Fibroblast of skin of left biceps (primary cell): Measurements from ENCODE around the gene IRF1.

Source experiments
- DNase-seq, 2 experiments: peaks; one replicate each; pipeline ENCODE4 v3.0.0-alpha.2; 2013; ENCODE audit warnings: low read depth in 2 of 2

IRF1 gene

DNA sequence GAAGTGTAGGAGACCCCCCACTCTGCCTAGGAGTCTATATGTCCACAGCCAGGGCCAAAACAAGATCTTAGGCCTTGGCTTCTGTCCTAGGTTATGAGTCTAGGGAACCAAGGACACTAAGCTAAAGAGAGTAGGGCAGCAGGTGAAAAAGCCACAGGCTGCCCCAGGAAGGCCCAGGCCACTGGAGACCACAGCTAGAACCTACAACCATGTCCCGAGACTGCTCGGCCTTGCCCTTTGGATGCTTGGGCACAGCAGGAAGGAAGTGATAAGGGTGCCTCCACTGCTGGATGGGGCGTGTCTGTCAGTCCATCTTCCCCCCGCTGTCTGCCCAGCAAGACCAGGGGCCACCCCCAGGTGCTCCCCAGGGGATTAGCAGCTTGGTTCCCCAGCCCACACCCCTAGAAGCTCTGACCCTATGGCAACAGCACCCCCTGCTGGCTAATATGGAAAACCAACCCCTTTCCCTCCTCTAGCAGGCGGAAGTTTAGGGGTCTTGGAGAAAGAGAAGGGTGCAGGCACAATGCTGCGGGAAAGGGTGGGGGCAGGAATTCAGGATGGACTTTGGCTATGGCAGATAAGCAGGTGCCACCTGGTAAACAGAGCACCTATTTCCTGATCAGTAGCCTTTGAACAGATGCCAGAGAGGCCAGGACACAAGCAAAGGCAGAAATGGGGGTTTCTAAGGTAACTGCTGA is 10.5 kb upstream of the IRF1 start:
- DNase-seq: no peak

DNA sequence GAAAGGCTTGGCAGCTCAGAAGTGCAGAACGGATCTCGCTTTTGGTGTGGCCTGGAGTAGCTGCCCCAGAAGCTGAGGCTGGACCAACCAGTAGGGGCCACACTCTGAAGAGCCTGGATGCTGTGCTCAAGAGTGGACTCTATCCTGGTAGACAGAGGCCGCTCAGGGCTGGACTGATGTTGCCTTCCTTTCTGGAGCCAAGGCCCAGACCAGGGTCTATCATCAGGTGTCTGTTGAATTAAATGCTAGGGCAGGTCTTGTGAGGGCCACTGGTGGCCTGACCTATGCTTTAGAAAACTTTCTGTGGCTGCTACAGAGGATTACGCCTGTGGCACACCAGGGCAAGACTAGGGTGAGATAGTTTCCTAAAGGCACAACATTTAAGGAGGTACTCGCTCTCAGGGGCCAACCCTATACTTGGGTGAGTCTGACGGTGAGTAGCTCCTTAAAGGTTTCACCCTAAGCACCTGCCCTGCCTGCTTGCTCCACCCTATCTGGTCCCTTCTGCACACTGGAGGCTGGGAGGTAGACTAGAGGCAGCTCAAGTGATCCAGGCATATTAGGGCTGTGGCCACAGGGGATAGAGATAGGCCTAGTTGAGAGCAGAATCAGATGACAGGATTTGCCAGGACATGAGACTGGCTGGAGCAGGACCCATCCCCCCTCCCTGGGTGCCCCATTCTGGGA is 9.8 kb upstream of the IRF1 start:
- DNase-seq: no peak

DNA sequence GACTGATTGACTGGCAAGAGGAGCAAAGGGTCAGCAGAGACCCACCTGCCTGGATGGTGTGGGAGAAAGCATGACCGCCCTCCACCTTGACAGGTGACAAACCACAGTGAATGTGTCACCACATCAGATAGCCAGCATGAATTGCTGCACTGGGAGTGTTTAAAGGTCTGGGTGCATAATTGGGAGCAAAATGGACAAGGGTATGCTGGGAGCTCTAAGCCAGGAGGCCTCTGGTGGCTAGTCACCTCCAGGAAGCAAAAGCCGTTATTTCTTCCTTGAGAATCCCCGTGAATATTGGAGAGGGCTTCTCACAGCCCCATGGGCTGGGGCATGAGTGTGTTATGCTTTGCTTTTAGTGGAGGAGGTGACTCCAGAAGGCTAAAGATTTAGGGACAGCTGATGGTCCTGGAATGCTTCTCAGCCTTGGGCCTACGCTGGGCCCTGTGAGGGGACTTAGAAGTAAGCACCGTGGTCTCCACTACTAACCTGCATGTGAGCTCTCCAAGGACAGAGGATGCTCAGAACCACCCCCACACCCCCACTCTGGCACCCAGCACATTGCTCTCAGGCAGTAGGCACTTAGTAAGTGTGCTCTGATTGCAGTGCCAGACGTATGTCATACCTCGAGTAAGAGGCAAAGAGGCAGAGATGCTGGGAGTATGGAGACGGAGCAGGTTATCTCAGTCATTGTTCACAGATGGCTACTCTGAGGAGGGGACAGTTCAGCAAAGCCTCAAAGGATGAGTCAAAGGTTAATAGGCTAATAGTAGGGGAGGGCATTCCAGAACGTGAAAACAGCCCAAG is 9.1 kb upstream of the IRF1 start:
- no peak for DNase-seq

DNA sequence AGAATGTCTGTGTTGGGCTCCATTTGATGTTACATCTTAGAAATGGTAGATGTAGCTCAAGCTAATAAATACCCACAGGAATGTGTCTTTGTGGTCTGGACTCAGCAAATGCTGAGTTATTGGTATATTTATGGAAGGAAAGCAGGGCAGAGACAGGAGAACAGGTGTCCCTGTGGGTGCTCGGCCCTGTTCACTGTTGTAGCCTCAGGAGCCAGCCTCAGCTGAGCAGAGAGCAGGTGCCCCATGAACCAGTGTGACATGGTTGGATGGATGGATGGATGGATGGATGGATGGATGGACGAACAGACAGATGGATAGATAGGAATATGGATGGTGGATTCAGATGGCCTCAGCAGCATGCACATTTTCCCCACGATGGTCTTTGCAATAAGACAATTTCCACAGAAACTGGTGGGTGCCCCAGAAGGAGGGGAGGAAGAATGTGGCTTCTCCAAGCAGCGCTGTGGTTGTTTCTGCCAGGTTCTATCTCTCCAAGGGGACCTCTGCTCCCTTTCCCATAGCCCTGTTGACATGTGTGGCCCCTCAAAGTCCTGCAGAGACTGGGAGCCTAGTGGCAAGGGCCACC is 8.2 kb upstream of the IRF1 start:
- DNase-seq: no peak

DNA sequence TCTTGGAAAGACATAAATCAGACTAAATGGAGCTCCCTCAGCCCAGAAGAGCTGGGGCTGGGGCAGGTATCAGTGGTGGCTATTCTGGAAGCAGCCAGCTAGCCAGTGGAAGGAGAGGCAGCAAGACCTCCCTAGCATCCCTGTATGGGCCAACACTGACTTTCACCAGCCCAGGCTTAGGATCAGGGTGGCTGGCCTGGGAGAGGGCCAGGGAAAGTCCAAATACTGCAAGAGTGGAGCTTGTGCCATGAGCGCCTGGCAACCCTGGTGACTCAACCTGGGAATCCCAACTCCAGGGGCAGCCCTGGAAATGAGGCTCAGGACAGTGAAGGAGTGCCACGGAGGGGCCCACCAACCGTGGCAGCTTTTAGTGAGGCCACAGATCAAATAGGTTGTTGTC is 7.6 kb upstream of the IRF1 start:
- no peak for DNase-seq

DNA sequence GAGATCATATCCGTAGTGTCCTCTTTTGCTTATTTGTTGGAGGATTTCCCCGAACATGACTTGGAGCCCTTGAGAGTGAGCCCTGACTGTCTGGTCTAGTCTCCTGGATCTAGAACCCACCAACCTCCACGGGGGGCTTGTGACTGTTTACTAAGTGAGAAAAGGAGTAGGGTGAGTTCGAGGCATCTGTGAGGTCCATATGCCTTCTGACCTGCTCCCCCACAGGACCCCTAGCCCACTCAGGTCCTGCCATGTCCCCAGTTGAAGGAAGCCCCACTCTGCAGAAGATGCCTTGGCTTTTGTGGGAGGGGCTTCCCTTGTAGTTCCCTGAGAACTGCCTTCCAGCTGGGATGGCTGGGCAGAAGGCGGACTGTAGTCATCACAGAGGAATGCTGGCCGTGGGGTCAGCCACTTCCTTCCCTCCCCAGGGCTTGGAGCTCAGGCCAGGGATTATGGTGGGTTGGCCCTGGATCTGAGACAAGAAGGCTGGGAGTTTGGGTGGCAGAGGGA is 7.0 kb upstream of the IRF1 start:
- peak in 1 of 2 experiments; percentile 38 for DNase-seq

DNA sequence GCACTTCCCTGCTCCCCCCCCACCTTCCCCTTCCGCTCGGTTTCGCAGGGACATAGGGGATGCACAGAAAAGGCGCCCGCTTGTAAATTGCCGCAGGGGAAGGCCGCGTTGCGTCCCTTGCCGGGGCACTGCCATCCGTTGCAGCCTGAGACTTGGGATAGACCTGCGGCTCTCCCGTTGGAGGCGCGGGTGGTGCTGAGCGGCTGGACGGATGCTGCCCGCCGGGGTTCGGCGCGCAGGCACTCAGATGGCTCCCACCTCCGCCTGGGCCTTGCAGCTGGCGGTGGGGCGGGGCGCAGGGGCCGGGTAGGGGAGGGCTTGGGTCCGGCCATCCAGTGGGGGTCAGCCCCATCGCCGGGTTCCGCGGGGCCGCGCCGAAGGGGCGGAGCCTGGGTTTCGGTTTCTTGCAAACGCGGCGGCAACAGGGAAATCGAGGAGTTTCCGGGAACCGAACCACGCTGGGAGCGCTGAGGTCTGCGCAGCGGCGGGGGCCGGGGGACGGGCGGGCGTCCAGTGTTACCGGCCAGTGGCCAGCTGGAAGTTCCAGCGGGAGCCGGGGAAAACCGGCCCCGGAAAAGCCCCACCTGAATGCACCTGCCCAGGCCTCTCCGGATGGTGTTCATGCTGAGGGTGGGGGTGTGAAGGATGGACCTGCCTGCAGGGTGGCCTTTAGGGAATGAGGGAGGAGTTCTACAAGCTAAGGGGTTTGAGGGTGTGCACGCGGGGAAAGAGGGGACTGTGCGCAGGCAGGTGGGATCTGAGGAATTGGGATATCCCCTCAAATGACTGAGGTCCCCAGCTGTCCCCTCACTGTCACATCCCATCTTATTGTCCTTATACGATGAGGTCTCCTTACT is 6.3 kb upstream of the IRF1 start:
- peak in 1 of 2 experiments; percentile 17 for DNase-seq

DNA sequence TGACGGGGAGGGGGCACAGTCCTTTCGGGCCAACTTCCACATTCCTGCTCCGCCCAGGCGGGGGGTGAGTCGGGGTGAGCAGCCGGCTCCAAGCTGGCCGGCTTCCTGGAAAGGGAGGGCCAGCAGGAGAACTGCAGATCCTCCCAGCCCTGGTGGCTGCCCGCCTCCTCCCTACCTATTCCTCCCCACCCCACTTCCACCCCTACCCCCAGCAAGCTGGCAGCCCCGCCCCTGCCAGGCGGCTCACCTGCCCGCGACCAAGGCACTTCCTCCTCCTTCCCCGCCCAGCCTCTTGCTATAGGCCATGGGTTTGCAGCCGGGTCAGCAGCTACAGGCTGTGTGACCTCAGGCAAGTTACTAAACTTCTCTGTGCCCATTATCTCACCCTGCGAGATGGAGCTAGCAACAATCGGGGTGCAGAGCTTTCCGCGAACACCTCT is 5.6 kb upstream of the IRF1 start:
- DNase-seq: peak in 1 of 2 experiments; percentile 29

DNA sequence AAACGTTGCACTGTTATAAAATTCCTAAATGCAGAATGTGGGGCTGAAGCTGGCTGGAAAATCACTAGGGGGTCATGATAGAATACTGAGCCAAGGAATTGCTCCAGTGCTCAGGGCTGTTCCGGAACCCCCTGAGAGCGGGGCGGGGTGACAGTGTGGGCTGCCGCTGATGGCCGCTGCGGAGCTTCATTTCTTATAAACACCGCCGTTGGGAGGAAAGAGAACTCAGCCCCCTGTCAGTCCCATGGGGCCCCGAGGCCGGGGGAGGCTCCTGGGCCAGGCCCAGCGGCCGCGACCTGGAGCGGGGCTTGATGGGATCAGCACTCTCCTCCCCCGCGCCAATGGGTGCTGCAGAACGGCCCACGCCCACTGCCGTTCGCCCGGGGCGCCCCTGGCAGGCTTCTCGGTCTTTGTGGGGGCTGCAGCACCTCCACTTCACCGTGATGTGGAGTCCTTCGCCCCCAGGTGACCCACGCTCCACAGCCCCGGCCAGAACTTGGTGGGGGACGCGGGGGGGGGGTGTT is 5.2 kb upstream of the IRF1 start:
- DNase-seq: peak; percentile 64 to 73

DNA sequence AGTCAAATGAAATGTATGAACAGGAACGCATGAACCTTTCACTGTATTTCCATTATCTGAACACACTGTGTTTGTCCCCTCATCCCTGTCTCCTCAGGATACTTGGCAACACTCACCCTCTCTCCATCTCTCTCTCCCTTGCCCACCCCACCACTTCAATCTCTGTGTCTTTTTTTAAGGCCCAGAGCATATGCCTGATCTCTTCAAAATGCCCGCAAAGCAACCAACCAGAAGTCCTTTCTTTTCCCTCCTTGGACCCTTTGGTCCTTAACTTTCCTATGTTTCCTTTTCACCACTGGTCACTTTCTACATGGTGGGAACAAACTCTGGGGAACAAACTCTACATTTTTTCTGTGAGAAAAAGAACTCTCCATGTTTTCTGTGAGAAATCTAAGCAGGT is 3.2 kb upstream of the IRF1 start:
- no peak for DNase-seq

DNA sequence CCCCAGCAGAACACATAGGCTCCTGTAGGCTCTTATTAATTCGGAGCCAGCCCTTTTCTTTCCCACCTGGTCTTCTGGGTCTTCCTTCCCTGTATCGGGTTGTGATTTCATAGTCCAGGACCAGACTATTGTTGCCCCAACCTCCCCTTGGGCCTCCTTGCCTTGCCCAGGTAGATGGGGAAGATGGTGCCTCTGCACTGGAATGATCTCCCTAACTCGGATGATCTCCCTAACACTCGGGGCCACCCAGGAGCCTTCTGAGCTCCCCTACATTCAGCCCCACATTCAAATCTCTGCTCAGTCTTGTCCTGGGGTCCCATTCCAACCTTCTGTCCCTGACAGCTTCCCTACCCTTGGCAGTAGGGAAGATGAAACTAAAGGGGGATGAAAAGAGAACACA is 2.7 kb upstream of the IRF1 start:
- no peak for DNase-seq

DNA sequence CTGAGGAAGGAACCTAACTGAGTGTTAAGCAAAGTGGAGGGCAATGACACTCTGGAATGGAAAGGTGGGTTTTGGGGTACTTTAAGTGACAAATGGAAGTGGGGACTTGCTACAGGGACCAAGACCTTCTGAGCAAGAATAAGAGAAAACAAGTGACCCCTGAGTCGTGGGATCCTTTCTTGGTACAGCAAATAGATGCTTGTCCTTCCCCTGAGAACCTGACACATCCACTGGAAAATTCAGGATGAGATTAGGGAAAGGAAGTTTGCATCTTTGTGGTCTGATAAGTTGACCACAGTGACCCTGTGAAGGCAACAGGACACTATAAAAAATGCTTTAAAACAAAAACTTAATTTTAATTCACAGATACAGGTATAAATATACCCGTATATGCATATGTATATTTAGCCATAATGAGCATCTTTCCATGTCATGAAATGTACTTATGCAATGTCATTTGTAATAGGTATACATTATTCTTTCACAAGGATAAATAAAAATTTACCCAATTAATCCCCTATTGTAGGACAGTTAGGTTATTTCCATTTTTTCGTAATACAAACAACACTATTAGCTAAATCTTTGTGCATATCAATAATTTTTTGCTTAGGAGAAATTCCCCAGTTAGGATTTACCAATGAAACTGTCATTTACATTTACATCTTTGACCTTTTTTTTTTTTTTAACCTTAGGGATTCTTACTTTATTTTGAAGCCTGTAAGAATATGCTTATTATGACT is 2.0 kb upstream of the IRF1 start:
- DNase-seq: no peak

DNA sequence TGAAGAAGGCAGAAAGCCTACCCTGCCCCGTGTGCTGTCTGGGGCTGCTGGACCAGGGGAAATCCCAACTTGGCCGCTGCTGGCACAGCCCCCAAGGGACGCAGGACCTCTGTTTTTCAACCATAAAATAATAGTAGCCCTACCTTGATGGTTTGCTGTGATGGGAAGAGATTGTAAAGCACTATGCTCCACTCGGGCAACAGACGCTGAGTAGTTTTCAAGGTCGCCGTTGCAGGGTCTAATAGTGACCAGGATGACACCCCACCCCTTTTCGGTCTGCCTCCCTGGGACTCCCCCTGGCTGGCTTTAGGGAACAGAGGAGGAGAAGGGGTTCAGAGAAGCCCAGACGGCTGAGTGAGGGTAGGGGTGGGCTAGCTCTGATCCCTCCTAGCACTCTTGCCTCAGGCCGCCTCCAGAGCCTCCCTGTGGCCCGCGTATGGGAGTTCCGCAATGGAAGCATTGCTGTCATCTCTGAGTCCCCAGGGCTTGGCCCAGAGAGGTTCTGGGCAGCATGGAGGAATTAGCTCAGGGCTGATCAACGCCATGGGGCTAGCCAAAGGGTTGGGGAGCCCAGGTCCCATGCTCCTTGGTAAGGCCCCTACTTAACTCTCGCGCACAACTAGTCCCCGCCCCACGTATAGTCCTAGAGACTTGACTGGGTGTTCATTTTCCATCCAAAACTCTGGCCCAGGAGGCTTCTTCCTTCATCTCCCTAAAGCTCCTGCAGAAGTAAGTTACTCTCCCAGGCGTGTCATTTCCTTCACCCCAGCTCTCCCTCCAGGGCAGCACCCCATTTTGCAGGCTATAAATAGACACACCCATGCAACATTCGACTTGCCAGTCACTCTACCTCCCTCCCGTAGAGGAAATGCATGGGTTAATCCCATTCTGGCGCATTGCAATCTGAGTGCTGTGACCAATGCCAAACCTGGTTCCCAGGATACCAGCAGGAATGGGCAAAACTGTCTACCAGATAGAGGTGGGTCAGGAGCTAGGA is 1.1 kb upstream of the IRF1 start:
- no peak for DNase-seq

DNA sequence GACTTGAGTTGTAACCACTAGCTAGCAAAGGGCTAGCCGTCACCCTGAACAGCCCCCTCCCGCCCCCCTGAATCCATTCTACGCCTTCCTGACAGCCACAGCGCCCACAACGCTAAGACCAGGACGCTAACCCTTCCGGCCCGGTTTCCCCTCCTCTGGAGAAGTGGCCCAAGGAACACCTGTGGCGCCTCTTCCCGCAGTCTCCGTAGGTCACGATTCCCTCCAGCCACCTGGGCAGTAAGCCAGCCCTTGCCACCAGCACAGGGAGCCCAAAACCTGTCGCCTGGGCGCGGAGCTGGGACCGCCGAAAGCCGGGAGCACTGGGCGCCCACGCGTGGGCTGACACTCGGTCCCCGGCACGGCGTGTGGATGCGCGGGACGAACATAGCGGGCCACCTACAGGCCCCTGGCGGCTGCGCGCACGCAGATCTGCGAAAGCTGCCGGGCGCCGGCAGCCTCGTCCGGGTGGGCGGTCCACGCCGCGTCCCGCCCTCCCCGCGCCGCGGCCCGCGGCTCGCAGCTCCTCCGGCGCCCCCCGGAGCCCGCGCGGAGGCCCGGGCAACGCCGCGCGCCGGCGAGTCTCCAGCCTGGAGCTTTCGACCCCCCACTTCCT is 596 bp downstream of the IRF1 start:
- DNase-seq: no peak

DNA sequence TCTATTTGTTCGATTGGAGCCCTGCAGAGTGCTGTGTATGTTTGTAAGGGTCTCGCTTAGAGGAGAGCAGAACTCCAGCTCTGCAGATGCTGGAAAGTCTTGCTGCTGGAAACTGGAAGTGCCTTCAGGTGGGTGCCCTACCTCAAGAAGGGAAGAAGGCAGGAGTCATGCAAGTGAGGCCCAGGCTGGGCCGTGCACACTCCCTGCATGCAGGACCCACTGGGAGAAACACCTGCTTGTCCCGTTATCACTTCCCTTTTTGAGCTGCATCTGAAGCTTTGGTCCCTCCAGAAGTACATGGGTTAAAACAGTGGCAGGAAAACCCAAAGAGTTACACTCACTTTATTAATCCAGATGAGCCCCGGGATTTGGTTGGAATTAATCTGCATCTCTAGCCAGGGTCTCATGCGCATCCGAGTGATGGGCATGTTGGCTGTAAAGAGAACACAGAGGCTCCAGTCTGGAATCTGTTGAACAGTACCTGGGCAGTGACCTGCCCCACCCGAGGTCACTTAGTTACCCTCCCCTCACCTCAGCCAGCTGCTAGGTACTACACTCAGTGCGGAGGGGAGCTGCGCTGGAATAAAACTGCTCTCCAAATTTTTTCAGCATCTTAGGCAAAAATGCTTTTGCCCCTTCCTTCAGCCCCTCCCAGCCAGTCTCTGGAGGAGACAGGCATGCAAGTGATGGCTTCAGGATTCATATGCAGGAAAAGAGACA is 1.4 kb downstream of the IRF1 start:
- DNase-seq: no peak

DNA sequence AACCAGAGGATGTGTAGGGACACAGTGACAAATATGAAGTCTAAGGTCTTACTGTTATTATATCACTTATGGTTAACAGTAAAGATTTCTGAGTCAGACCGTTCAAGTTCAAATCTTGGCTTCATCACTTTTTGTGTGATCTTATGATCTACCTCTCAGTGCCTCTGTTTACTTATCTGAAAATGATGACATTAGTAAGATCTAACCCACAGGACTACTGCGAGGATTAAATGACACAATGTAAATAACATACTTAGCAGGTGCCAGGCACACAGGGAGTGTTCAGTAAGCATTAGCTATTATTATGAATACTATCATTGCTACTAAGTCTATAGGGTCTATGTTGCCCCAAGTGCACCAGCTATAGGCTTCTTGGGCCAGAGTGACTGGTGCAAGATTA is 2.0 kb downstream of the IRF1 start:
- no peak for DNase-seq

DNA sequence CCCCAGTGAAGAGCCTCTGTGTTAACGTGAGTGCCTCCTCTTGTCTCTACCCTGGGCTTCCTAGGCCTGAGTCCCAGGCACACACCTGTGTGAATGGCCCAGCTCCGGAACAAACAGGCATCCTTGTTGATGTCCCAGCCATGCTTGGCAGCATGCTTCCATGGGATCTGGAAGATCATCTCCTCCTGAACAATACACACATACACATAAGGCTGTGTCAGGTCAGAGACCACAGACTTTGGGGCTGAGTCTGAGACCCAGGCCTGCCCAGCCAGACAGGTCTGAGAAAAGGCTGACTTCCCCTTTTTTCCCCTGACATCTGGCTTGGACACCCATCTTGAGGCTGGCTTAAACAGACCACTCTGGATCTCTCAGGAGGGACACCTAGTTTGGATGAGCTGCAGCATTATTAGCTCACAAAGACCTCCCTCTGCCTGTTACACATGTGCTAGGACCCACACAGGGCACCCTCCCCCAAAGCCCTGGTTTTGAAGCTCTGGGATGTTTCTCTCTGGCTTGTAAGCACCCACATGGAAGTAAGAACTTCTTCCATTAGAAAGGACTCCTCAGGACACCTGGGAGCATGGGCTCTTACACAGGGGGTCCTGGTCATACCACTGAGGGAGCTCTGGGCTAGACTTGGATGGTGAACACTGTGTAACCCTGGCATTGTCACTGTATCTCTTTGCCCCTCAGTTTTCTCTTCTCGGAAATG is 2.6 kb downstream of the IRF1 start:
- no peak for DNase-seq
